ENCODE results near the gene KLF4. TPM values are rescaled to one million over a fixed set of nuclear protein-coding genes. Genes with fewer than 3 reads are reported as not detected.

The KLF4 gene
- total RNA-seq, 1 experiment from 2014 or later: 5.2 TPM

DNA sequence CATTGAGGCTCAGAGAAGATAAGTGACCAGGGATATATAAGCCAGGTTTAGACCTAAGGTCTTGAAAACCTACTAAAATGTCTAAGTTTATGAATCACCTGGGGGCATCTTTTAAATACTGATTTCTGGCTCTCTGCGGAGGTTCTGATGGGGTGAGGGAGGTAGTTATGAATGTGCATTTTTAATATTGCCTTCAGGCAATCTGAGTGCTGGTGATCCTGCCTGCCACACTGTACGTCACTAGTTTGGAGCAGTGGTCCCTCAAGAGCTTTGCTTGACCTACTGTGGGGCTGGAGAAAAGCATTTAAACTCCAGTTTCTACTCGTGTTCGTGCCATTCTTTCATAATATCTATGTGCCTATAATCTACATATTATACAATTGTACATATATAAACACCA, 36.1 kb downstream of the KLF4 start:
- in situ Hi-C loops (cut with HindIII; ENCODE audit: low pct_unique_long_range_greater_than_20kb, low sequenced_read_pairs): no loop called here
- no peak for ATAC-seq
- H3K4me3 ChIP-seq (ENCODE audit: low read depth in 2 of 2, low read length in 2 of 2): no peak overlapping the region
- no peak for DNase-seq (ENCODE audit: low read depth, low spot score)
- no peak overlapping the region for H3K27ac ChIP-seq (ENCODE audit: low read length)
- H3K4me1 ChIP-seq (ENCODE audit: control insufficient read depth, insufficient read depth, low read length): no peaks in the 10 kb centered on the region
- H3K36me3 ChIP-seq (ENCODE audit: control insufficient read depth, insufficient read depth, low read length): no peaks in the 10 kb centered on the region
- intact Hi-C loops (cut with micrococcal nuclease; ENCODE audit: unreplicated experiment): no loop called here
- H3K9me3 ChIP-seq (ENCODE audit: control insufficient read depth, insufficient read depth, low read depth, low read length): no peaks in the 10 kb centered on the region
- H3K27me3 ChIP-seq (ENCODE audit: control insufficient read depth, insufficient read depth, low read length): no peaks in the 10 kb centered on the region
- ChIA-PET POLR2A (no interaction called here), CTCF (no interaction called here)
- TF ChIP-seq TCF7L2 (IDR thresholded peaks at IDR 0.05; ENCODE audit: low read depth, low read length): no peak
- no peak for TF ChIP-seq REST (IDR thresholded peaks at IDR 0.05; ENCODE audit: insufficient read depth in 1 of 2, low read depth in 2 of 2, low read length in 1 of 2)
- TF ChIP-seq, protein P1, sequence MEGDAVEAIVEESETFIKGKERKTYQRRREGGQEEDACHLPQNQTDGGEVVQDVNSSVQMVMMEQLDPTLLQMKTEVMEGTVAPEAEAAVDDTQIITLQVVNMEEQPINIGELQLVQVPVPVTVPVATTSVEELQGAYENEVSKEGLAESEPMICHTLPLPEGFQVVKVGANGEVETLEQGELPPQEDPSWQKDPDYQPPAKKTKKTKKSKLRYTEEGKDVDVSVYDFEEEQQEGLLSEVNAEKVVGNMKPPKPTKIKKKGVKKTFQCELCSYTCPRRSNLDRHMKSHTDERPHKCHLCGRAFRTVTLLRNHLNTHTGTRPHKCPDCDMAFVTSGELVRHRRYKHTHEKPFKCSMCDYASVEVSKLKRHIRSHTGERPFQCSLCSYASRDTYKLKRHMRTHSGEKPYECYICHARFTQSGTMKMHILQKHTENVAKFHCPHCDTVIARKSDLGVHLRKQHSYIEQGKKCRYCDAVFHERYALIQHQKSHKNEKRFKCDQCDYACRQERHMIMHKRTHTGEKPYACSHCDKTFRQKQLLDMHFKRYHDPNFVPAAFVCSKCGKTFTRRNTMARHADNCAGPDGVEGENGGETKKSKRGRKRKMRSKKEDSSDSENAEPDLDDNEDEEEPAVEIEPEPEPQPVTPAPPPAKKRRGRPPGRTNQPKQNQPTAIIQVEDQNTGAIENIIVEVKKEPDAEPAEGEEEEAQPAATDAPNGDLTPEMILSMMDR (IDR thresholded peaks at IDR 0.05): no peak
- no peak for TF ChIP-seq SIN3A (IDR thresholded peaks at IDR 0.05; ENCODE audit: borderline replicate concordance, insufficient read depth, low read depth, low read length)
- no peak for TF ChIP-seq POLR2AphosphoS5 (IDR thresholded peaks at IDR 0.05; ENCODE audit: low read depth, low read length)
- BruUV-seq (replicated peaks): no TSS peak

DNA sequence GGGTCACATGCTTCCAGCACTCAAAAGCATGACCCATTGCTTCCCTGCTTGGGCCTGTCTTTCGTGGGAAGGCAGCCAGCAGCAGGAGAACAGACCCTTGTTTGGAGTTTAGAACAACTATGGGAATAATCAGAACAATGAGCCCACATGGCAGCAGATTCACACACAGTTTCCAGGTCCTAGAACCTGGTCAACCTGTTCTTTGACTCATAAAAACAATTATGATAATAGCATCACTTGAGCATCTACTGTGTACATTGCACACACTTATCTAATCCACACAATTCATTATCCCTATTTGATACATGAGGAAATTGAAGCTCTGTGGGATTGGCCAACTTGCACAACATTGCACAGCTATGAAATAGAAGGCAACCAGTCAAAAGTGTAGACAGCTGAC, 41.7 kb downstream of the KLF4 start:
- in situ Hi-C loops (cut with HindIII; ENCODE audit: low pct_unique_long_range_greater_than_20kb, low sequenced_read_pairs): no loop called here
- H3K4me3 ChIP-seq (ENCODE audit: low read depth in 2 of 2, low read length in 2 of 2): no peak overlapping the region
- CTCF ChIA-PET: no interaction called here
- POLR2A ChIA-PET: no interaction called here
- H3K36me3 ChIP-seq (ENCODE audit: control insufficient read depth, insufficient read depth, low read length): no peaks in the 10 kb centered on the region
- intact Hi-C loops (cut with micrococcal nuclease; ENCODE audit: unreplicated experiment): no loop called here
- ATAC-seq (no peak), DNase-seq (ENCODE audit: low read depth, low spot score) (no peak)
- no peak overlapping the region for H3K27ac ChIP-seq (ENCODE audit: low read length)
- TF ChIP-seq SIN3A (IDR thresholded peaks at IDR 0.05; ENCODE audit: borderline replicate concordance, insufficient read depth, low read depth, low read length) (no peak), TCF7L2 (IDR thresholded peaks at IDR 0.05; ENCODE audit: low read depth, low read length) (no peak), REST (IDR thresholded peaks at IDR 0.05; ENCODE audit: insufficient read depth in 1 of 2, low read depth in 2 of 2, low read length in 1 of 2) (no peak), POLR2AphosphoS5 (IDR thresholded peaks at IDR 0.05; ENCODE audit: low read depth, low read length) (no peak)
- TF ChIP-seq, protein P1 (IDR thresholded peaks at IDR 0.05): no peak
- no peaks in the 10 kb centered on the region for H3K4me1 ChIP-seq (ENCODE audit: control insufficient read depth, insufficient read depth, low read length)
- H3K9me3 ChIP-seq (ENCODE audit: control insufficient read depth, insufficient read depth, low read depth, low read length): no peaks in the 10 kb centered on the region
- BruUV-seq (replicated peaks): no TSS peak
- no peaks in the 10 kb centered on the region for H3K27me3 ChIP-seq (ENCODE audit: control insufficient read depth, insufficient read depth, low read length)

Data from Panc1 (cell line).